Measurements from ENCODE around the gene HIPK2. TPM values are rescaled to one million over a fixed set of nuclear protein-coding genes. Genes with fewer than 3 reads are reported as not detected.

The HIPK2 gene
- total RNA-seq, 1 donor from 2014 or later, result 89.1 TPM

GRCh38 chr7:139683137-139683921 lies 94.5 kb downstream of the HIPK2 start:
- Mint-ChIP-seq H3K27me3 (no peaks in the 10 kb centered on the region), H3K36me3 (peaks cover 36% of the 10 kb centered on the region), H3K4me3 (no peak overlapping the region), H3K27ac (peak overlapping the region; percentile 39), H3K4me1 (ENCODE audit: unreplicated experiment) (peaks cover 51% of the 10 kb centered on the region), H3K9me3 (peaks cover 9% of the 10 kb centered on the region)
- no peak for TF ChIP-seq CTCF (conservative IDR thresholded peaks at IDR 0.05)
- DNase-seq (ENCODE audit: extremely low spot score, unreplicated experiment), result no peak

- Mint-ChIP-seq H3K27ac (peak overlapping the region; percentile 53), H3K27me3 (no peaks in the 10 kb centered on the region), H3K4me1 (ENCODE audit: unreplicated experiment) (peaks cover 51% of the 10 kb centered on the region), H3K36me3 (peaks cover 39% of the 10 kb centered on the region), H3K9me3 (peaks cover 9% of the 10 kb centered on the region), H3K4me3 (no peak overlapping the region)
- no peak for DNase-seq (ENCODE audit: extremely low spot score, unreplicated experiment)
- no peak for TF ChIP-seq CTCF (conservative IDR thresholded peaks at IDR 0.05)
Measured at GRCh38 chr7:139682136-139683013, 95.4 kb downstream of the HIPK2 start.

- no peak for TF ChIP-seq CTCF (conservative IDR thresholded peaks at IDR 0.05)
- Mint-ChIP-seq H3K9me3 (peaks cover 8% of the 10 kb centered on the region), H3K4me3 (no peak overlapping the region), H3K36me3 (peaks cover 36% of the 10 kb centered on the region), H3K4me1 (ENCODE audit: unreplicated experiment) (peaks cover 51% of the 10 kb centered on the region), H3K27ac (peak overlapping the region; percentile 53), H3K27me3 (no peaks in the 10 kb centered on the region)
- no peak for DNase-seq (ENCODE audit: extremely low spot score, unreplicated experiment)
Measured at GRCh38 chr7:139681812-139682135, 96.0 kb downstream of the HIPK2 start.

- H3K4me3 Mint-ChIP-seq, result no peak overlapping the region
- no peak overlapping the region for H3K27ac Mint-ChIP-seq
- H3K9me3 Mint-ChIP-seq, result peaks cover 6% of the 10 kb centered on the region
- H3K36me3 Mint-ChIP-seq, result peaks cover 33% of the 10 kb centered on the region
- peaks cover 51% of the 10 kb centered on the region for H3K4me1 Mint-ChIP-seq (ENCODE audit: unreplicated experiment)
- H3K27me3 Mint-ChIP-seq, result no peaks in the 10 kb centered on the region
- no peak for DNase-seq (ENCODE audit: extremely low spot score, unreplicated experiment)
- no peak for TF ChIP-seq CTCF (conservative IDR thresholded peaks at IDR 0.05)
Measured at GRCh38 chr7:139681463-139681755, 96.4 kb downstream of the HIPK2 start.

- H3K4me1 Mint-ChIP-seq (ENCODE audit: unreplicated experiment), result peaks cover 56% of the 10 kb centered on the region
- peaks cover 3% of the 10 kb centered on the region for H3K9me3 Mint-ChIP-seq
- no peak overlapping the region for H3K4me3 Mint-ChIP-seq
Measured at GRCh38 chr7:139680676-139681462, 96.9 kb downstream of the HIPK2 start.

More at GRCh38 chr7:139680676-139681462, 96.9 kb downstream of the HIPK2 start:
- H3K27ac Mint-ChIP-seq, result peak overlapping the region; percentile 80
- peaks cover 36% of the 10 kb centered on the region for H3K36me3 Mint-ChIP-seq
- H3K27me3 Mint-ChIP-seq, result no peaks in the 10 kb centered on the region
- DNase-seq (ENCODE audit: extremely low spot score, unreplicated experiment), result no peak
- TF ChIP-seq CTCF (conservative IDR thresholded peaks at IDR 0.05), result no peak
